IPS DF 4.7 (cell line): ENCODE results near the gene MGAT4D.
"Not testable (repeated sequence)": the region's sequence is repeated elsewhere in the genome, so short reads cannot be mapped to it uniquely, and the experiment has no call there.

ENCODE experiments used
- DNase-seq: peaks from one replicate; pipeline ENCODE4 v3.0.0-alpha.2; 2013; ENCODE audit warnings: low spot score; ENCODE audit errors: extremely low read depth

Gene MGAT4D

DNA sequence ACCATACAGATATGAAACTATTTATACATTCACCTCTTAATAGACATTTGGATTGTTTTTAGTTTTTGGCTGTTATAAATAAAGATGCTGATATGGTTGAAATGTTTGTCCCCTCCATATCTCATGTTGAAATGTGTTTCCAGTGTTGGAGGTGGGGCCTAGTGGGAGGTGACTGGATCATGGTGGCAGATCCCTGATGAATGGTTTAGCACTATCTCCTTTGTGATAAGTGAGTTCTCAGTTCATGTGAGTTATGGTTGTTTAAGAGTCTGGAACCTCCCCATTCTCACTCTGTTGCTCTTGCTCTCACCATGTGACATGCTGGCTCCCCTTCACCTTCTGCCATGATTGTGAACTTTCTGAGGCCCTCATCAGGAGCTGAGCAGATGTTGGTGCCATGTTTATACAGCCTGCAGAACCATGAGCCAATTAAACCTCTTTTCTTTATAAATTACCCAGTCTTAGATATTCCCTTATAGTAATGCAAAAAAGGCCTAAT, 58.4 kb downstream of the MGAT4D start:
- DNase-seq = no peak

- no peak for DNase-seq
These were observed 70.1 kb downstream of the MGAT4D start for GRCh38 chr4:140427919-140428471.

DNA sequence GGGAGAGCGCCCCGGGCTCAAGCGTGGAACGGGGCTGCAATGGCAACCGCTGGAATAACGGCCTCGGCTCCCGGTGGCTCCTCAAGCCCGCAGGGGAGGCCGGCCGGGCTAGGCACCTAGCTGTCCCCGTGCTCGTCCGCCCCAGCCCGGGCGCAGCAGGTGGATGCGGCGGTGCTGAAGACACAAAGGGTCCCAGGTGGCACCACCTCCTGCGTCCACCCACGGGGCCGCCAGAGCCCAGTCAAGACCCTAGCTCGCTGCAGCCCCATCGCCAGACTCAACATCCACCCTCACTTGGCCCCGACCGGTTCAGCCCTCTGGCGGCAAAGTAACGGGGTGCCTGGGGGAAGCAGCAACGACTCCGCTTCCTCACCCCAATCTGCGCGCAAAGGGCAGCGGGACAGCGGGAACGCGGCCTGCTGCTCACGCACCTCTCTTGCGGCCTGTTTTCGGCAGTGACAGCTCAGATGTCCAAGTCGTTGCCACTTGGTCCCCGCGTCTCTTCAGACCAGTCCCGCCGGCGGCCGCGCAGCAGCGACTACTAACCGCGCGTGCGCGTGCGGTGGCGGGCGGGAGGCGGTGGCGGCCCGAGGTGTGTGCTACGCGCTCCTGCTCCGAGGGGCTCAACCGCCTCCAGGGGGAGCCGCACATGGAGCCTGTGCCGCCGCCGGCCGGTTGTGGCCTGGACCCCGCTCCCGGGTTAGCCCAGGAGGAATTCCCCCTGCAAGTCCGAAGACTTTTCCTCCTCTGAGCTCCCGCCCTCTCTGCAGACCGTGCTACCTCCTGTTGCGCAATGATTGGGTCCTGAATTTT, 70.8 kb downstream of the MGAT4D start, which contains the start of gene CLGN:
TSS of gene CLGN (minus strand) at position 543 of the 813 bp plus-strand sequence. CDS start 14,570 bp downstream, outside the sequence.
- DNase-seq = no peak

GRCh38 chr4:140426610-140427105, 71.4 kb downstream of the MGAT4D start:
- DNase-seq = no peak

GRCh38 chr4:140423106-140423505, 75.0 kb downstream of the MGAT4D start:
- DNase-seq = no peak

GRCh38 chr4:140413130-140413969, 84.7 kb downstream of the MGAT4D start:
- not testable (repeated sequence) for DNase-seq

DNA sequence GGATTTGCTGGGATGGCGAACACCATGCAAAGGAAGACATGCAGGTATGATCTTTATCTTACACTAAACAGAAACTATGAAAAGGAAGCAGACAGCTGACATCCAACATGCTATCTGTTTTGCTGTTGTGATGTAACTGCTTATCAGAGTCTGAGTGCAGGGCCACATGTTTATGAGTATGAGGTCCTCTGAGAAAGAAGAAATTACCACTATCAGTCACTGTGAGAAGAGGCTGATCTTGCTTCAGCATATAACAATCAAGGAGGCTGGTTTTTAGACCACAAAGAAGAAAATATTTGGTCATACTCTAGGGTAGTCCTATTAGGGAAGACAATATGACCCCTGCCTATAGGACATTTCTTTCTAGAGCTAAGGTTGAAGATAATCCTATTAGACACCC, 89.1 kb downstream of the MGAT4D start:
- DNase-seq = no peak

- DNase-seq = no peak
These were observed 91.8 kb downstream of the MGAT4D start for GRCh38 chr4:140406292-140406691.

GRCh38 chr4:140400111-140400510, 98.0 kb downstream of the MGAT4D start:
- DNase-seq = no peak

GRCh38 chr4:140395668-140396067, 102.4 kb downstream of the MGAT4D start:
- no peak for DNase-seq
